Right lobe of liver (tissue), 4 donors: ENCODE data around the gene CTU2.

Experiments
- CTCF ChIP-seq, 4 donors: fragments of 200-600 bp in 3 of 4; fragments of 450-650 bp in 1 of 4; IDR thresholded peaks; one replicate each; pipeline versions ENCODE4 v1.5.1 to v1.8.0; 2016 to 2022; ENCODE audit warnings: antibody characterized with exemption in 4 of 4, mild to moderate bottlenecking in 2 of 4
- POLR2A ChIP-seq: fragments of 450-650 bp; IDR thresholded peaks from one replicate; pipeline ENCODE4 v1.6.1; 2017; ENCODE audit warnings: antibody characterized with exemption, mild to moderate bottlenecking
- donor health status: DM: no; HTN: no; CAD: no.
- donor health status: DM: no; HTN: no; CAD: no.
- donor health status: DM: no; HTN: yes; CAD: no.

GRCh38 chr16:88671806-88672205 lies 34.5 kb upstream of the CTU2 start:
- TF ChIP-seq POLR2A: no peak
- no peak for TF ChIP-seq CTCF (IDR thresholded peaks at IDR 0.05)
